Left ventricle myocardium inferior (tissue), 1 donor: ENCODE data around the gene SEMA4D. TPM values are rescaled to one million over a fixed set of nuclear protein-coding genes. Genes with fewer than 3 reads are reported as not detected.

ENCODE experiments used
- DNase-seq: peaks from one replicate; pipeline ENCODE4 v3.0.0-alpha.2; 2020
- H3K27ac ChIP-seq: fragments of 200-600 bp; replicated peaks from 2 replicates; pipeline ENCODE4 v1.8.0; 2021
- H3K27me3 ChIP-seq: fragments of 200-600 bp; 2 replicates; pipeline ENCODE4 v1.8.0; 2021; ENCODE audit warnings: low read depth
- H3K36me3 ChIP-seq: fragments of 200-600 bp; 2 replicates; pipeline ENCODE4 v1.8.0; 2021
- H3K4me1 ChIP-seq: fragments of 200-600 bp; 2 replicates; pipeline ENCODE4 v1.8.0; 2021
- H3K4me3 ChIP-seq: fragments of 200-600 bp; 2 replicates; pipeline ENCODE4 v1.8.0; 2021; ENCODE audit warnings: mild to moderate bottlenecking, moderate library complexity
- H3K9me3 ChIP-seq: fragments of 200-600 bp; replicated peaks from 2 replicates; pipeline ENCODE4 v1.8.0; 2021
- intact Hi-C: fragments of 100-400 bp; cut with micrococcal nuclease; formaldehyde crosslinking; loops from one replicate; pipeline ENCODE4 v1.11.0; 2022
- total RNA-seq: library from RNA; stranded (reverse); fragmentation: NEBNext Ultra II Directional; extraction: Animal tissue kit (Norgen Biotek cat#: 25700); gene quantifications from one replicate; pipeline ENCODE4 v1.2.1, GENCODE V29; 2021
- TF ChIP-seq, protein P1 (sequence below): fragments of 200-600 bp; IDR thresholded peaks from 2 replicates; pipeline ENCODE4 v1.8.0; 2021; ENCODE audit warnings: antibody characterized with exemption, mild to moderate bottlenecking, borderline replicate concordance
- donor health status: DM: no; HTN: yes; CAD: no; lungs with severe emphysema.

Gene SEMA4D
- total RNA-seq, 1 donor from 2014 or later: 17.1 TPM

DNA sequence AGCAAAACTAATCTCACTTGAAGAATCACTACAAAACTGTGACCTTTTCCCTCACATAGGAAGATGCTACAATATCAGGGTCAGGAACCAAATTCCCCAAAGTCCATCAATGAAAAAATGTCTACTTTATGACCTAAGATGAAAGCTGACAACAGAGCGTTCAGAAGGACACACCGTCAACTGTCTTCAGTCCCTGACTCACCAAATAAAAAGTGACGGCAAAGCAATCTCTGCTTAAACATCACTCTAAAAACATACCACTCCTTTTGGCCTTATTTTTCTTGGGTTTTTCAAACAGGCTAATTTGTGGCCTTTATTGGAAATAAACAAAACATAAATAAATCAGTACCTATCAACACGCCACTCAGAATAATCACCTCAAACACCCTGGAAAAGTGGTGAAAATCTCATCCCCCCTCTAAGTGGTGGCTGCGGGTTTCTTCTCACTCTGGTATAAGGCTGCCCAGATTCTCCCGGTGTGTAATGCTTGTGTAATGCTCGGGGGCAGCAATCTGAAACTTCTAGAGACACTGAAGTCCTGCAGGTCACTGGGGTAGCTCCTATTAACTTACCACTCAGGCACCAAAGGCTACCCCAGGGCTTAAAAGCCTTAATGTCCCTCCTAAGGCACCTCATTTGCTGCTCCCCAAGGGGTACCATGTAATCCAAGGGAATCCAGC is 29.5 kb downstream of the SEMA4D start:
- no peak overlapping the region for H3K4me3 ChIP-seq
- H3K27ac ChIP-seq: no peak overlapping the region
- H3K9me3 ChIP-seq: no peaks in the 10 kb centered on the region
- no peaks in the 10 kb centered on the region for H3K36me3 ChIP-seq
- TF ChIP-seq, protein P1, sequence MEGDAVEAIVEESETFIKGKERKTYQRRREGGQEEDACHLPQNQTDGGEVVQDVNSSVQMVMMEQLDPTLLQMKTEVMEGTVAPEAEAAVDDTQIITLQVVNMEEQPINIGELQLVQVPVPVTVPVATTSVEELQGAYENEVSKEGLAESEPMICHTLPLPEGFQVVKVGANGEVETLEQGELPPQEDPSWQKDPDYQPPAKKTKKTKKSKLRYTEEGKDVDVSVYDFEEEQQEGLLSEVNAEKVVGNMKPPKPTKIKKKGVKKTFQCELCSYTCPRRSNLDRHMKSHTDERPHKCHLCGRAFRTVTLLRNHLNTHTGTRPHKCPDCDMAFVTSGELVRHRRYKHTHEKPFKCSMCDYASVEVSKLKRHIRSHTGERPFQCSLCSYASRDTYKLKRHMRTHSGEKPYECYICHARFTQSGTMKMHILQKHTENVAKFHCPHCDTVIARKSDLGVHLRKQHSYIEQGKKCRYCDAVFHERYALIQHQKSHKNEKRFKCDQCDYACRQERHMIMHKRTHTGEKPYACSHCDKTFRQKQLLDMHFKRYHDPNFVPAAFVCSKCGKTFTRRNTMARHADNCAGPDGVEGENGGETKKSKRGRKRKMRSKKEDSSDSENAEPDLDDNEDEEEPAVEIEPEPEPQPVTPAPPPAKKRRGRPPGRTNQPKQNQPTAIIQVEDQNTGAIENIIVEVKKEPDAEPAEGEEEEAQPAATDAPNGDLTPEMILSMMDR: no peak
- no peaks in the 10 kb centered on the region for H3K27me3 ChIP-seq
- intact Hi-C loops: no loop called here
- DNase-seq: no peak
- no peaks in the 10 kb centered on the region for H3K4me1 ChIP-seq

DNA sequence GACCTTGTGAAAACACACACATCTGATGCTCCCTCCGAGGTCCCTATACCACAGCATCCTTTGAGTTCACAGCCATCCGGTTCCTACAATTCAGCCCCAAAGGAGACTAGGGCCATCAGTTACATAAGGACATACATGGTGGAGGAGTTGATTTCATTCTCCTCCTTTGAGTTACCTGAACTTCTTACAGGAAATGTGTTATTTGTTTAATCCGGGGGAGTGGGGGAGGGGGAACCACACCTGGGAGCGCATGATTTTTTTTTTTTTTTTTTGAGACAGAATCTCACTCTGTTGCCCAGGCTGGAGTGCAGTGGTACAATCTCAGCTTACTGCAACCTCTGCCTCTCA is 30.7 kb downstream of the SEMA4D start:
- TF ChIP-seq, protein P1: no peak
- intact Hi-C loops: no loop called here
- no peak overlapping the region for H3K4me3 ChIP-seq
- H3K36me3 ChIP-seq: no peaks in the 10 kb centered on the region
- H3K9me3 ChIP-seq: no peaks in the 10 kb centered on the region
- H3K27ac ChIP-seq: no peak overlapping the region
- no peaks in the 10 kb centered on the region for H3K27me3 ChIP-seq
- DNase-seq: no peak
- no peaks in the 10 kb centered on the region for H3K4me1 ChIP-seq

DNA sequence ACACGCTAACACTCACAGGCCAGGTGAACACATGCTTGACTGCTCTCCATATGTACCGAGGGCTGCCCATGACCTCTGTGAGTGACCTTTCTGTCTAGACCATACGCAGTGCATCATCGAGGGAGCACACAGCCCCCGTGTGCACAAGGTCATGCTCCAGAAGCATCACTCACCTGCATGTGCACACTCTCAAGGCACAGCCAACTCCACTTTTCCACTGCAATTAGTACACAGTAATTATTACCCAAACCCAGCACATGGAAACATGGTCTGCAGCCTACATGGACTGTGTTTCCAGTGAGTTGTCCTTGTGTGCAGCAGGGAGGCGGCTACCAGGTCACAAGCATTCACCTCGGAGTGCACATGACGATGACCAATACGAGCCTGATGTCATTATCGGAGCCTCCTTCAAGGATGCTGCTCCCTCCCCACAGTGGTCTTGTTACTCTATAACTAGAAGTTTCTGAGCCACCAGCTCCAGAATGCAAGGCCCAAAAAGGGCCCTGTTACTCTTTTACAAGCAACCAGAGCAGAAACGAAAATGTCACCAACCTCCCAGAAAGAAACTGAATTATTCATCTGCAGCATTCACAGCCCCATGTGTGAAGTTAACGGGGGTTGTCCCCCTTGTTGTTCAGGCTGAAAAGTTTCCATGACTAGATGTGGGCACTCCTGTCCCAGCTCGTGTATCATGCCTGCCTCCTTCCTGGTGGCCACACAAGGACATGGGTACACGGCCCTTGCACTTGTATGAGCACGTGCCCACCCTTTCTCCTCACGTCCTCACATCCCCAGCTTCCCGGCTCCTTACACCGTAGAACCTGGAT is 31.2 kb downstream of the SEMA4D start:
- intact Hi-C loops: no loop called here
- Histone ChIP-seq H3K27ac (no peak overlapping the region), H3K27me3 (no peaks in the 10 kb centered on the region), H3K4me1 (no peaks in the 10 kb centered on the region), H3K4me3 (no peak overlapping the region), H3K9me3 (no peaks in the 10 kb centered on the region), H3K36me3 (no peaks in the 10 kb centered on the region)
- DNase-seq: no peak
- TF ChIP-seq, protein P1: no peak

DNA sequence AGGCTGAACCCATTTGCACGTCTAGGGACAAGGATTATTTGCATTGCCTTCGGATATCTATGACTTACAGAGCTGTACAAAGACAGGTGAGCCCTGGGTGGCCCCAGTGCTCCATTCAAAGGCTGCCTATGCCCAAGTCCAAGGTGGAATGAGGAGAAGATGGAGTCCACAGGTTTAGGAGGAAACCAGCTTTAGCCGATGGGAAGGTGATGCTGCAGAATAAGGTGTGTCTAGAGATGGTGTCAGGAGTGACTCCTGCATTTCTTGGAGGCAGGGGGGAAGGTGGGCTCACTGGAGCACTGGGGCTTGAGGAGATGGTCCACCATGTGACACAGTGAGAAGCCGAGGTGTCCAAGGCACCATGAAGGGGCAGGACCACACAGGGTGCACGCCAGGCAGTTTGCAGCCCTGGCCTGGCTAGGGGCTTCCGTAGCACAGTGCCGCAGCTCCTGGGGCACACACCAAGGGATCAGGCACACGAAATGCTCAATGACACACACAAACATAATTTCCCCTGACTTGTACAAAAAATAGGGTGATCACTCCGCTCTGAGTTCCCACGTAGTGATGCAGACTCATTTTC is 32.1 kb downstream of the SEMA4D start:
- no peak overlapping the region for H3K4me3 ChIP-seq
- H3K27me3 ChIP-seq: no peaks in the 10 kb centered on the region
- H3K9me3 ChIP-seq: no peaks in the 10 kb centered on the region
- H3K4me1 ChIP-seq: no peaks in the 10 kb centered on the region
- TF ChIP-seq, protein P1: no peak
- H3K27ac ChIP-seq: no peak overlapping the region
- no peaks in the 10 kb centered on the region for H3K36me3 ChIP-seq
- no peak for DNase-seq
- intact Hi-C loops: no loop called here

DNA sequence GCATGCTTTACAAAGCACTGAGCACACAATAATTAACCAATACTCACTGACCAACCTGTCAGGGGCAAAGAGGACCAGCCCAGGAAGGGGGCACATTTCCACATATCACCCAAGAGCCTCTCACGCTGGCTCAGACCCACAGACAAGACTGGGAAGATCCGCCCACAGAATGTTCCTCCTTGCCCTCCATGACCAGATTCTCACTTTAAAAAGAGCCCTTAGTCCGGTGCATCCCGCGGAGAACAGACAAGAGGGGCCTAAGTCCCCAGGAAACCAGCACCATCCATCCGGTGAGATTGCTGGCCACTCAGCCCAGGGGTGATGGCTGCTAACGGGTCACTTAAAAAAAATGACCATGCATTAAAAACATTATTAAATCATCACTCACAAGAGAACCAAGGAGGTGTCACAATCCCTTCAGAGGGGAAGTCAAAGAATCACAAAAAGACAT is 32.9 kb downstream of the SEMA4D start:
- no peak for DNase-seq
- H3K4me1 ChIP-seq: no peaks in the 10 kb centered on the region
- TF ChIP-seq, protein P1: no peak
- H3K9me3 ChIP-seq: no peaks in the 10 kb centered on the region
- no peak overlapping the region for H3K27ac ChIP-seq
- intact Hi-C loops: no loop called here
- no peak overlapping the region for H3K4me3 ChIP-seq
- H3K27me3 ChIP-seq: no peaks in the 10 kb centered on the region
- H3K36me3 ChIP-seq: no peaks in the 10 kb centered on the region
